ENCODE results near the gene RPL12. TPM values are rescaled to one million over a fixed set of nuclear protein-coding genes. Genes with fewer than 3 reads are reported as not detected.

Gene RPL12
- total and polyA plus RNA-seq, 4 donors, result 442 to 1,810 (median 1,013) TPM

GRCh38 chr9:127446713-127447415 is 4.3 kb downstream of the RPL12 start:
- Histone ChIP-seq H3K27ac (ENCODE audit: low read depth, low read length) (no peak overlapping the region), H3K4me3 (ENCODE audit: low read depth, low read length) (no peak overlapping the region), H3K9me3 (ENCODE audit: control insufficient read depth, insufficient read depth, low read length) (no peaks in the 10 kb centered on the region), H3K27me3 (ENCODE audit: control insufficient read depth, insufficient read depth, low read length) (no peaks in the 10 kb centered on the region), H3K36me3 (ENCODE audit: control insufficient read depth, insufficient read depth, low read length) (peaks cover 64% of the 10 kb centered on the region), H3K4me1 (ENCODE audit: control insufficient read depth, insufficient read depth, low read length) (peaks cover 17% of the 10 kb centered on the region)
- no peak for DNase-seq (ENCODE audit: low read depth in 4 of 6, low spot score in 6 of 6)
- WGBS (ENCODE audit: insufficient coverage), result 93% methylated on average over 5 of the region's 7 CpGs

DNA sequence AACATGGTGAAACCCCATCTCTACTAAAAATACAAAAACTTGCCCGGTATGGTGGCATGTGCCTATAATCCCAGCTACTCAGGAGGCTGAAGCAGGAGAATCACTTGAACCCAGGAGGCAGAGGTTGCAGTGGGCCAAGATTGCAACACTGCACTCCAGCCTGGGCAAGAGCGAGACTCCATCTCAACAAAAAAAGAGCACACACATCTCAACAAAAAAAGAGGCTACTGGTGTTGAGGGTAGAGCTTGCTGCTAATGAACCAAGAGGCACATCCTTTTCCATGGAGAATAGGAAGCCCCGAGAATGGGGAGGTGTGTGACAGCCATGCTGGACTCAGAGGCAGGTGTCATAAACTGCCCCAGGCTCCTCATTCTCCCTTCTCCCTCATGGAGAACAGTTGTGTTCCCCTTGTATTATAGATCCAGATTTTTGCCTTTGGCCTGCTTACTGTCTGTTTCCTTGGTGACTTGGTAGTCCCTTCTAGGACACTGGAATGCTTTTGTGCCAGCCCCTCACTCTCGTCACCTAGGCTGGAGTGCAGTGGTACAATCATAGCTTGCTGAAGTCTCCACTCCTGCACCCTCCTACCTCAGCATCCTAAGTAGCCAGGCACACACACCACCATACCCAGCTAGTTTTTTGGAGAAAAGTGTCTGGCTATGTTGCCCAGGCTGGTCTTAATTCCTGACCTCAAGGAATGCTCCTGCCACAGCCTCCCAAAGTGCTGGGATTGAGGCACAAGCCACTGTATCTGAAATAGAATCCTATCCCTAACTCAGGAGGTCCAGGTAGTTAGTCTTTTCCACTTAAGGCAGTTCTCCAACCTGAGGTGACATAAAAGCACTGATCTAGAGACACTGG is 5.1 kb downstream of the RPL12 start:
- peaks cover 15% of the 10 kb centered on the region for H3K4me1 ChIP-seq (ENCODE audit: control insufficient read depth, insufficient read depth, low read length)
- no peaks in the 10 kb centered on the region for H3K9me3 ChIP-seq (ENCODE audit: control insufficient read depth, insufficient read depth, low read length)
- no peaks in the 10 kb centered on the region for H3K27me3 ChIP-seq (ENCODE audit: control insufficient read depth, insufficient read depth, low read length)
- WGBS (ENCODE audit: insufficient coverage), result 52% methylated on average over 2 of the region's 4 CpGs
- no peak overlapping the region for H3K27ac ChIP-seq (ENCODE audit: low read depth, low read length)
- no peak overlapping the region for H3K4me3 ChIP-seq (ENCODE audit: low read depth, low read length)
- DNase-seq (ENCODE audit: low read depth in 4 of 6, low spot score in 6 of 6), result no peak
- H3K36me3 ChIP-seq (ENCODE audit: control insufficient read depth, insufficient read depth, low read length), result peaks cover 66% of the 10 kb centered on the region

- Histone ChIP-seq H3K27me3 (ENCODE audit: control insufficient read depth, insufficient read depth, low read length) (no peaks in the 10 kb centered on the region), H3K27ac (ENCODE audit: low read depth, low read length) (no peak overlapping the region), H3K36me3 (ENCODE audit: control insufficient read depth, insufficient read depth, low read length) (peaks cover 75% of the 10 kb centered on the region), H3K9me3 (ENCODE audit: control insufficient read depth, insufficient read depth, low read length) (no peaks in the 10 kb centered on the region), H3K4me3 (ENCODE audit: low read depth, low read length) (no peak overlapping the region), H3K4me1 (ENCODE audit: control insufficient read depth, insufficient read depth, low read length) (peaks cover 10% of the 10 kb centered on the region)
- DNase-seq (ENCODE audit: low read depth in 4 of 6, low spot score in 6 of 6), result no peak
- WGBS (ENCODE audit: insufficient coverage), result 96% methylated on average over 8 of the region's 15 CpGs
Observed at GRCh38 chr9:127444921-127445850, 6.0 kb downstream of the RPL12 start.

DNA sequence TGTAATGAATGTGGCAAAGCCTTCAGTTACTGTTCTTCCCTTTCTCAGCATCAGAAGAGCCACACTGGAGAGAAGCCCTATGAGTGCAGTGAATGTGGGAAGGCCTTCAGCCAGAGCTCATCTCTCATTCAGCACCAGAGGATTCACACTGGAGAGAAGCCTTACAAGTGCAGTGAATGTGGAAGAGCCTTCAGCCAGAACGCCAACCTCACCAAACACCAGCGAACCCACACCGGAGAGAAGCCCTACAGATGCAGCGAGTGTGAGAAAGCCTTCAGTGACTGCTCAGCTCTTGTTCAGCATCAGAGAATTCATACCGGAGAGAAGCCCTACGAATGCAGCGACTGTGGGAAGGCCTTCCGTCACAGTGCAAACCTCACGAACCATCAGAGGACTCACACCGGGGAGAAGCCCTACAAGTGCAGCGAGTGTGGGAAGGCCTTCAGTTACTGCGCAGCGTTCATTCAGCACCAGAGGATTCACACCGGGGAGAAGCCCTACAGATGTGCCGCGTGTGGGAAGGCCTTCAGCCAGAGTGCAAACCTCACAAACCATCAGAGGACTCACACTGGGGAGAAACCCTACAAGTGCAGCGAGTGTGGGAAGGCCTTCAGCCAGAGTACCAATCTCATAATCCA is 6.8 kb downstream of the RPL12 start:
- Histone ChIP-seq H3K4me3 (ENCODE audit: low read depth, low read length) (no peak overlapping the region), H3K9me3 (ENCODE audit: control insufficient read depth, insufficient read depth, low read length) (no peaks in the 10 kb centered on the region), H3K36me3 (ENCODE audit: control insufficient read depth, insufficient read depth, low read length) (peaks cover 78% of the 10 kb centered on the region), H3K27me3 (ENCODE audit: control insufficient read depth, insufficient read depth, low read length) (no peaks in the 10 kb centered on the region), H3K27ac (ENCODE audit: low read depth, low read length) (no peak overlapping the region), H3K4me1 (ENCODE audit: control insufficient read depth, insufficient read depth, low read length) (peaks cover 3% of the 10 kb centered on the region)
- 92% methylated on average over 14 of the region's 17 CpGs for WGBS (ENCODE audit: insufficient coverage)
- no peak for DNase-seq (ENCODE audit: low read depth in 4 of 6, low spot score in 6 of 6)

DNA sequence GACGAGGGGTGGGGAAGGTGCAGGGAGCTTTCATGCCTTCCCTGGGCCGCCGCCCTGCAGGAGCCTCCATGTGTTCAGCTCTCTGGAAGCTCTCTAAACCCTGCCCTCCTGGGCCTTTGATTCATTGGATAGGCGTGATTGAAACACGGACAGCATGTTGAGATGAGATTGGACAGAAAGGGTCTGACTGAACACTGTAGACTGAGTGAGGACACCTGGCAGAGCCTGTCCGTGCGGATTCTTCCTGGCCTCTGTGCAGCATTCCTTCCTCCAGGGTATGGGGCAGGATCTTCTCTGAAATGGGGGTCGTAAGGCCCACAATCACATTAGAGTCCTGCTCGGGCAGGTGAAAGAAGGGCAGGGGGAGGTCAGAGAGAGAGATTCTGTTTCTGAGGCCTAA is 12.8 kb downstream of the RPL12 start:
- 94% methylated on average over 8 of the region's 9 CpGs for WGBS (ENCODE audit: insufficient coverage)
- no peak overlapping the region for H3K27ac ChIP-seq (ENCODE audit: low read depth, low read length)
- no peaks in the 10 kb centered on the region for H3K9me3 ChIP-seq (ENCODE audit: control insufficient read depth, insufficient read depth, low read length)
- H3K4me1 ChIP-seq (ENCODE audit: control insufficient read depth, insufficient read depth, low read length), result no peaks in the 10 kb centered on the region
- H3K4me3 ChIP-seq (ENCODE audit: low read depth, low read length), result no peak overlapping the region
- no peak for DNase-seq (ENCODE audit: low read depth in 4 of 6, low spot score in 6 of 6)
- peaks cover 80% of the 10 kb centered on the region for H3K36me3 ChIP-seq (ENCODE audit: control insufficient read depth, insufficient read depth, low read length)
- H3K27me3 ChIP-seq (ENCODE audit: control insufficient read depth, insufficient read depth, low read length), result no peaks in the 10 kb centered on the region

- WGBS (ENCODE audit: insufficient coverage), result 89% methylated on average over 11 of the region's 12 CpGs
- H3K9me3 ChIP-seq (ENCODE audit: control insufficient read depth, insufficient read depth, low read length), result no peaks in the 10 kb centered on the region
- H3K4me3 ChIP-seq (ENCODE audit: low read depth, low read length), result no peak overlapping the region
- H3K36me3 ChIP-seq (ENCODE audit: control insufficient read depth, insufficient read depth, low read length), result peaks cover 80% of the 10 kb centered on the region
- DNase-seq (ENCODE audit: low read depth in 4 of 6, low spot score in 6 of 6), result peak in 1 of 6 donors; percentile 20
- H3K27ac ChIP-seq (ENCODE audit: low read depth, low read length), result no peak overlapping the region
- no peaks in the 10 kb centered on the region for H3K4me1 ChIP-seq (ENCODE audit: control insufficient read depth, insufficient read depth, low read length)
- H3K27me3 ChIP-seq (ENCODE audit: control insufficient read depth, insufficient read depth, low read length), result no peaks in the 10 kb centered on the region
Observed at GRCh38 chr9:127437497-127438264, 13.5 kb downstream of the RPL12 start.

- Histone ChIP-seq H3K9me3 (ENCODE audit: control insufficient read depth, insufficient read depth, low read length) (no peaks in the 10 kb centered on the region), H3K4me3 (ENCODE audit: low read depth, low read length) (no peak overlapping the region), H3K36me3 (ENCODE audit: control insufficient read depth, insufficient read depth, low read length) (peaks cover 39% of the 10 kb centered on the region), H3K4me1 (ENCODE audit: control insufficient read depth, insufficient read depth, low read length) (peaks cover 4% of the 10 kb centered on the region), H3K27ac (ENCODE audit: low read depth, low read length) (no peak overlapping the region), H3K27me3 (ENCODE audit: control insufficient read depth, insufficient read depth, low read length) (no peaks in the 10 kb centered on the region)
- DNase-seq (ENCODE audit: low read depth in 4 of 6, low spot score in 6 of 6), result no peak
- WGBS (ENCODE audit: insufficient coverage), result 92% methylated on average over 4 of the region's 8 CpGs
Observed at GRCh38 chr9:127430415-127430814, 20.8 kb downstream of the RPL12 start.

DNA sequence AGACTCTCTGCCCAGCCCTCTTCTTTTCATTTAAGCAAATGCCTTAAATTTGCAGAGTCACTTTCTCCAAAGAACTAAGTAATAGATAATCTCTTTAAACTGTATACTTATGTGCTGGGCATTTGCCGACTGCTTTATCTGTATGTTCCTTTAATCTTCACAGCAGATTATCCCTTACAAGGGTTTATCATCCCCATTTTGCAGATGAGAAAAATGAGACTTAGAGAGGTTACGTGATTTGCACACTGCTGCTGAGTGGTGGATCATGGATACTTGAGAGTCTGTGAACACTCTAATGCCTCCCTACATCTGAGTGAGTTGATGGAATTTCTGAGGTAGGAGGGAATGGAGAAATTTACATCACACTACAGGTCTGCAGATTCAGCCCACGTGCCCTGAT is 22.9 kb downstream of the RPL12 start:
- H3K36me3 ChIP-seq (ENCODE audit: control insufficient read depth, insufficient read depth, low read length), result peaks cover 21% of the 10 kb centered on the region
- no peaks in the 10 kb centered on the region for H3K9me3 ChIP-seq (ENCODE audit: control insufficient read depth, insufficient read depth, low read length)
- H3K27me3 ChIP-seq (ENCODE audit: control insufficient read depth, insufficient read depth, low read length), result no peaks in the 10 kb centered on the region
- no peak overlapping the region for H3K4me3 ChIP-seq (ENCODE audit: low read depth, low read length)
- no peak overlapping the region for H3K27ac ChIP-seq (ENCODE audit: low read depth, low read length)
- H3K4me1 ChIP-seq (ENCODE audit: control insufficient read depth, insufficient read depth, low read length), result peaks cover 15% of the 10 kb centered on the region
- WGBS (ENCODE audit: insufficient coverage), result no CpG with 5 or more reads among the region's 3 CpGs
- no peak for DNase-seq (ENCODE audit: low read depth in 4 of 6, low spot score in 6 of 6)
